Liver (tissue), 9 donors: ENCODE data around the gene LIPG. TPM values are rescaled to one million over a fixed set of nuclear protein-coding genes. Genes with fewer than 3 reads are reported as not detected.

Source experiments
- DNase-seq: peaks from one replicate; pipeline ENCODE4 v3.0.0-alpha.2; 2017; ENCODE audit warnings: low spot score
- H3K27ac ChIP-seq, 2 donors: one replicate each; pipeline ENCODE4 v1.7.0; 2013; ENCODE audit warnings: inconsistent platforms in 2 of 2, low read length in 2 of 2, control low read depth in 1 of 2, low read depth in 1 of 2, mild to moderate bottlenecking in 1 of 2
- H3K27me3 ChIP-seq, 4 donors: one replicate each; pipeline versions ENCODE4 v1.6.1 to v1.7.0; 2013; ENCODE audit warnings: low read length in 3 of 4, inconsistent platforms in 1 of 4, mild to moderate bottlenecking in 1 of 4, moderate library complexity in 1 of 4; ENCODE audit not compliant: control insufficient read depth in 4 of 4, insufficient read depth in 4 of 4
- H3K36me3 ChIP-seq, 4 donors: one replicate each; pipeline versions ENCODE4 v1.6.1 to v1.7.0; 2013; ENCODE audit warnings: low read length in 3 of 4, mild to moderate bottlenecking in 3 of 4, low read depth in 1 of 4, moderate library complexity in 1 of 4; ENCODE audit not compliant: control insufficient read depth in 4 of 4, insufficient read depth in 3 of 4
- H3K4me1 ChIP-seq, 4 donors: one replicate each; pipeline versions ENCODE4 v1.6.1 to v1.7.0; 2013; ENCODE audit warnings: low read length in 3 of 4, mild to moderate bottlenecking in 3 of 4, moderate library complexity in 1 of 4; ENCODE audit not compliant: control insufficient read depth in 4 of 4, insufficient read depth in 4 of 4
- H3K4me3 ChIP-seq, 3 donors: one replicate each; pipeline versions ENCODE4 v1.6.1 to v1.7.0; 2013; ENCODE audit warnings: low read length in 3 of 3, control low read depth in 1 of 3, low read depth in 1 of 3, mild to moderate bottlenecking in 1 of 3
- H3K9ac ChIP-seq, 2 donors: one replicate each; pipeline ENCODE4 v1.7.0; 2013; ENCODE audit warnings: low read length in 2 of 2, mild to moderate bottlenecking in 2 of 2, moderate library complexity in 2 of 2, control low read depth in 1 of 2, low read depth in 1 of 2
- H3K9me3 ChIP-seq, 4 donors: one replicate each; pipeline versions ENCODE4 v1.6.1 to v1.7.0; 2013; ENCODE audit warnings: low read length in 3 of 4; ENCODE audit not compliant: control insufficient read depth in 4 of 4
- EGR1 ChIP-seq, 2 donors: IDR thresholded peaks; 2 replicates each; pipeline ENCODE4 v1.6.1; 2016 to 2018; ENCODE audit warnings: antibody characterized with exemption in 2 of 2, low read depth in 2 of 2
- FOXA1 ChIP-seq: IDR thresholded peaks from 2 replicates; pipeline ENCODE4 v1.6.1; 2016; ENCODE audit warnings: antibody characterized with exemption
- FOXA2 ChIP-seq: IDR thresholded peaks from 2 replicates; pipeline ENCODE4 v1.6.1; 2016; ENCODE audit warnings: antibody characterized with exemption
- GABPA ChIP-seq, 2 donors: IDR thresholded peaks in 1 of 2; conservative IDR thresholded peaks in 1 of 2; 2 replicates each; pipeline ENCODE4 v1.6.1; 2016; ENCODE audit warnings: antibody characterized with exemption in 2 of 2, mild to moderate bottlenecking in 1 of 2, moderate library complexity in 1 of 2
- HNF4A ChIP-seq, 2 donors: conservative IDR thresholded peaks; 2 replicates each; pipeline ENCODE4 v1.6.1; 2016; ENCODE audit warnings: antibody characterized with exemption in 2 of 2, mild to moderate bottlenecking in 2 of 2
- HNF4G ChIP-seq: IDR thresholded peaks from 2 replicates; pipeline ENCODE4 v1.6.1; 2016; ENCODE audit warnings: antibody characterized with exemption
- JUND ChIP-seq, 2 donors: IDR thresholded peaks; 2 replicates each; pipeline ENCODE4 v1.6.1; 2016; ENCODE audit warnings: antibody characterized with exemption in 2 of 2
- NR2F2 ChIP-seq: IDR thresholded peaks from 2 replicates; pipeline ENCODE4 v1.6.1; 2016; ENCODE audit warnings: antibody characterized with exemption
- RAD21 ChIP-seq, 2 donors: IDR thresholded peaks; 2 replicates each; pipeline ENCODE4 v1.6.1; 2016; ENCODE audit warnings: antibody characterized with exemption in 2 of 2, mild to moderate bottlenecking in 2 of 2
- RXRA ChIP-seq, 2 donors: IDR thresholded peaks; 2 replicates each; pipeline ENCODE4 v1.6.1; 2017 to 2018; ENCODE audit warnings: antibody characterized with exemption in 2 of 2, mild to moderate bottlenecking in 1 of 2
- SP1 ChIP-seq: IDR thresholded peaks from 2 replicates; pipeline ENCODE4 v1.6.1; 2018; ENCODE audit warnings: antibody characterized with exemption, mild to moderate bottlenecking
- TAF1 ChIP-seq: conservative IDR thresholded peaks from 2 replicates; pipeline ENCODE4 v1.6.1; 2016; ENCODE audit warnings: antibody characterized with exemption, mild to moderate bottlenecking
- WGBS: extraction: QIAGEN DNeasy Blood & Tissue Kit; methylation state at CpG from one replicate; pipeline ENCODE4 v1.1.7; 2013; 5-methylcytosine and 5-hydroxymethylcytosine counted together
- polyA plus RNA-seq, 2 donors: library from polyadenylated mRNA; stranded (reverse) in 1 of 2; unstranded in 1 of 2; fragments of 200-250 nt in 1 of 2; fragments of >200 nt in 1 of 2; fragmentation: Nextera tagmentation in 1 of 2; extraction: Ambion mirVana in 1 of 2; gene quantifications; one replicate each; pipeline versions ENCODE4 v1.2.1 to v1.2.3, GENCODE V29; 2013 to 2015
- total RNA-seq, 2 donors: library from RNA; depleted of rRNA; stranded (reverse); fragments of >200 nt; gene quantifications; one replicate each; pipeline ENCODE4 v1.2.3, GENCODE V29; 2014
- TF ChIP-seq, protein P1 (sequence below): fragments of 150-350 bp; IDR thresholded peaks from 2 replicates; pipeline ENCODE4 v1.5.1; 2017; ENCODE audit warnings: improper control_type of control experiment, low read depth, low read length; ENCODE audit not compliant: missing input control
- TF ChIP-seq, protein P2 (sequence below): IDR thresholded peaks from 2 replicates; pipeline ENCODE4 v1.6.1; 2016; ENCODE audit warnings: antibody characterized with exemption, mild to moderate bottlenecking
- TF ChIP-seq, protein P3 (sequence below): IDR thresholded peaks from 2 replicates; pipeline ENCODE4 v1.6.1; 2016; ENCODE audit warnings: antibody characterized with exemption
- TF ChIP-seq, protein P4 (sequence below): IDR thresholded peaks from 2 replicates; pipeline ENCODE4 v1.6.1; 2016; ENCODE audit warnings: antibody characterized with exemption
- TF ChIP-seq, protein P5 (sequence below): IDR thresholded peaks from 2 replicates; pipeline ENCODE4 v1.6.1; 2016; ENCODE audit warnings: antibody characterized with exemption
- donor health status: healthy.
- donor health status: healthy.
- donor health status: healthy.
- donor health status: healthy.
- donor health status: healthy.

The LIPG gene
- total and polyA plus RNA-seq, 4 donors = 2.8 to 150 (median 39.7) TPM

DNA sequence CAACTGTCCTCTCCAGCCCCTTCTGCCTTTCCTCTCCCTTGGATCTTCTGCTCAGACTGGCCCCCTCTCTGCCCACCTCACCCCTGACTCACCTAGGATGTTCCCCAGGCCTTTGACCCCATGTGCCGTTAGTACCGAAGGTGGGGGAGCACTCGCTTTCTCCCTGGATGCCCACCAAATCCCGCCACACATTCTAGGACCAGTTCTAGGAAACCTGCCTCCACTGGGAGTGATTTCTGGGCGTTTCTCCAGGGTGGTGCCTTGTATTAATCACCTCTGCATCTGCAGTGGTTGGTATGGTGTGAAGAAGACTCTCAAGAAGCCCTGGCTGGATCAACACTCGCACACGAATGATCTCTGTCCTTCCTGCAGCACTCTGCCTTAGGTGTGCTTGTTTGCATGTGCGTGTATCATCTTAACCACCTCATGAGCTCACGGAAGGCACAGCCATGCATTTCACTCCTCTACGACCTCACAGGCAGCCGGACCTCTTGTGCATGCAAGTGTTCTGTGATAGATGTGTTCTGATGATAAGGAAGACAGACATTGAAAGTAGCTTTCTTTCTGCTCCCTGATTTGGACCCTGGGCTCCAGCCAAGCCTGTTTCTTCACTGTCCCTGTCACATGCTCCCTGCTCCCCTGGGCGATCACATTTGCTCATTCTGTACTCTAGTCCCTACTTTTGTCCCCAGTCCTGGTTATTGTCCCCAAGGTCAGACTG, 69.4 kb downstream of the LIPG start:
- Histone ChIP-seq H3K9me3 (no peaks in the 10 kb centered on the region), H3K4me3 (no peak overlapping the region), H3K36me3 (no peaks in the 10 kb centered on the region), H3K27ac (peak overlapping the region; percentile 29 to 80), H3K9ac (no peak overlapping the region), H3K27me3 (no peaks in the 10 kb centered on the region), H3K4me1 (peaks cover 23 to 41% (median 38%) of the 10 kb centered on the region in 4 donors)
- 55% methylated on average over 12 of the region's 12 CpGs for WGBS
- no peak for DNase-seq
- no peak for TF ChIP-seq HNF4G
- TF ChIP-seq EGR1 (IDR thresholded peaks at IDR 0.05; ENCODE audit: low read depth in 2 of 2) = no peak
- peak; percentile 43 to 82 for TF ChIP-seq RXRA (IDR thresholded peaks at IDR 0.05)
- TF ChIP-seq FOXA2 = no peak
- no peak for TF ChIP-seq GABPA (IDR thresholded peaks at IDR 0.05 in 1 of 2, conservative IDR thresholded peaks at IDR 0.05 in 1 of 2)
- TF ChIP-seq JUND (IDR thresholded peaks at IDR 0.05) = no peak
- TF ChIP-seq, protein P1, sequence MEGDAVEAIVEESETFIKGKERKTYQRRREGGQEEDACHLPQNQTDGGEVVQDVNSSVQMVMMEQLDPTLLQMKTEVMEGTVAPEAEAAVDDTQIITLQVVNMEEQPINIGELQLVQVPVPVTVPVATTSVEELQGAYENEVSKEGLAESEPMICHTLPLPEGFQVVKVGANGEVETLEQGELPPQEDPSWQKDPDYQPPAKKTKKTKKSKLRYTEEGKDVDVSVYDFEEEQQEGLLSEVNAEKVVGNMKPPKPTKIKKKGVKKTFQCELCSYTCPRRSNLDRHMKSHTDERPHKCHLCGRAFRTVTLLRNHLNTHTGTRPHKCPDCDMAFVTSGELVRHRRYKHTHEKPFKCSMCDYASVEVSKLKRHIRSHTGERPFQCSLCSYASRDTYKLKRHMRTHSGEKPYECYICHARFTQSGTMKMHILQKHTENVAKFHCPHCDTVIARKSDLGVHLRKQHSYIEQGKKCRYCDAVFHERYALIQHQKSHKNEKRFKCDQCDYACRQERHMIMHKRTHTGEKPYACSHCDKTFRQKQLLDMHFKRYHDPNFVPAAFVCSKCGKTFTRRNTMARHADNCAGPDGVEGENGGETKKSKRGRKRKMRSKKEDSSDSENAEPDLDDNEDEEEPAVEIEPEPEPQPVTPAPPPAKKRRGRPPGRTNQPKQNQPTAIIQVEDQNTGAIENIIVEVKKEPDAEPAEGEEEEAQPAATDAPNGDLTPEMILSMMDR = no peak
- TF ChIP-seq, protein P2, sequence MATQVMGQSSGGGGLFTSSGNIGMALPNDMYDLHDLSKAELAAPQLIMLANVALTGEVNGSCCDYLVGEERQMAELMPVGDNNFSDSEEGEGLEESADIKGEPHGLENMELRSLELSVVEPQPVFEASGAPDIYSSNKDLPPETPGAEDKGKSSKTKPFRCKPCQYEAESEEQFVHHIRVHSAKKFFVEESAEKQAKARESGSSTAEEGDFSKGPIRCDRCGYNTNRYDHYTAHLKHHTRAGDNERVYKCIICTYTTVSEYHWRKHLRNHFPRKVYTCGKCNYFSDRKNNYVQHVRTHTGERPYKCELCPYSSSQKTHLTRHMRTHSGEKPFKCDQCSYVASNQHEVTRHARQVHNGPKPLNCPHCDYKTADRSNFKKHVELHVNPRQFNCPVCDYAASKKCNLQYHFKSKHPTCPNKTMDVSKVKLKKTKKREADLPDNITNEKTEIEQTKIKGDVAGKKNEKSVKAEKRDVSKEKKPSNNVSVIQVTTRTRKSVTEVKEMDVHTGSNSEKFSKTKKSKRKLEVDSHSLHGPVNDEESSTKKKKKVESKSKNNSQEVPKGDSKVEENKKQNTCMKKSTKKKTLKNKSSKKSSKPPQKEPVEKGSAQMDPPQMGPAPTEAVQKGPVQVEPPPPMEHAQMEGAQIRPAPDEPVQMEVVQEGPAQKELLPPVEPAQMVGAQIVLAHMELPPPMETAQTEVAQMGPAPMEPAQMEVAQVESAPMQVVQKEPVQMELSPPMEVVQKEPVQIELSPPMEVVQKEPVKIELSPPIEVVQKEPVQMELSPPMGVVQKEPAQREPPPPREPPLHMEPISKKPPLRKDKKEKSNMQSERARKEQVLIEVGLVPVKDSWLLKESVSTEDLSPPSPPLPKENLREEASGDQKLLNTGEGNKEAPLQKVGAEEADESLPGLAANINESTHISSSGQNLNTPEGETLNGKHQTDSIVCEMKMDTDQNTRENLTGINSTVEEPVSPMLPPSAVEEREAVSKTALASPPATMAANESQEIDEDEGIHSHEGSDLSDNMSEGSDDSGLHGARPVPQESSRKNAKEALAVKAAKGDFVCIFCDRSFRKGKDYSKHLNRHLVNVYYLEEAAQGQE = no peak
- no peak for TF ChIP-seq NR2F2
- peak; percentile 23 to 32 for TF ChIP-seq RAD21 (IDR thresholded peaks at IDR 0.05)
- peak; percentile 64 for TF ChIP-seq SP1
- TF ChIP-seq, protein P3, sequence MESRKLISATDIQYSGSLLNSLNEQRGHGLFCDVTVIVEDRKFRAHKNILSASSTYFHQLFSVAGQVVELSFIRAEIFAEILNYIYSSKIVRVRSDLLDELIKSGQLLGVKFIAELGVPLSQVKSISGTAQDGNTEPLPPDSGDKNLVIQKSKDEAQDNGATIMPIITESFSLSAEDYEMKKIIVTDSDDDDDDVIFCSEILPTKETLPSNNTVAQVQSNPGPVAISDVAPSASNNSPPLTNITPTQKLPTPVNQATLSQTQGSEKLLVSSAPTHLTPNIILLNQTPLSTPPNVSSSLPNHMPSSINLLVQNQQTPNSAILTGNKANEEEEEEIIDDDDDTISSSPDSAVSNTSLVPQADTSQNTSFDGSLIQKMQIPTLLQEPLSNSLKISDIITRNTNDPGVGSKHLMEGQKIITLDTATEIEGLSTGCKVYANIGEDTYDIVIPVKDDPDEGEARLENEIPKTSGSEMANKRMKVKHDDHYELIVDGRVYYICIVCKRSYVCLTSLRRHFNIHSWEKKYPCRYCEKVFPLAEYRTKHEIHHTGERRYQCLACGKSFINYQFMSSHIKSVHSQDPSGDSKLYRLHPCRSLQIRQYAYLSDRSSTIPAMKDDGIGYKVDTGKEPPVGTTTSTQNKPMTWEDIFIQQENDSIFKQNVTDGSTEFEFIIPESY = no peak
- TF ChIP-seq, protein P4, sequence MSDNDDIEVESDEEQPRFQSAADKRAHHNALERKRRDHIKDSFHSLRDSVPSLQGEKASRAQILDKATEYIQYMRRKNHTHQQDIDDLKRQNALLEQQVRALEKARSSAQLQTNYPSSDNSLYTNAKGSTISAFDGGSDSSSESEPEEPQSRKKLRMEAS = no peak
- peak; percentile 79 to 80 for TF ChIP-seq HNF4A (conservative IDR thresholded peaks at IDR 0.05)
- no peak for TF ChIP-seq FOXA1

DNA sequence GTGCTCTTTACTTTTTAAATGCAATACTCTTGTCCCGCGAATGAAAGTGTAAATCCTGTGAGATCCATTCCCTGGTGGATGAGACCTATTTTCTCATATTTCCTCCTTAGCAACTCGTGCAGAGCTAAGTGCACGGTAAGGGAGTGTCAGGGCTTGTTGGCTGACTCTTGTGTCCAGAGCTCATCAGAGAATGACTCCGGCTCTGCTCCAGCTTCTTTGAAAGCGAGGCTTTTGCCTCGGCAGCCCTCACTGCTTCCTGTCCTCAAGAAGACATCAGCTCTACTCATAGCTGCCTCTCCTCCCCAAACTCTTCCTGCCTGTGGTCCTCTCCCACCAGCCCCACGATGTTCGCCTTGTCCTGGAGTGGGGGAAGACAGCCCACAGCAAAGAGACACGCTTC, 70.7 kb downstream of the LIPG start:
- Histone ChIP-seq H3K27me3 (no peaks in the 10 kb centered on the region), H3K4me1 (peaks cover 23 to 42% (median 36%) of the 10 kb centered on the region in 4 donors), H3K9me3 (no peaks in the 10 kb centered on the region), H3K9ac (no peak overlapping the region), H3K4me3 (no peak overlapping the region), H3K27ac (no peak overlapping the region), H3K36me3 (no peaks in the 10 kb centered on the region)
- no peak for DNase-seq
- TF ChIP-seq JUND (IDR thresholded peaks at IDR 0.05) (no peak), TAF1 (no peak), RAD21 (IDR thresholded peaks at IDR 0.05) (no peak), FOXA2 (no peak), GABPA (IDR thresholded peaks at IDR 0.05 in 1 of 2, conservative IDR thresholded peaks at IDR 0.05 in 1 of 2) (no peak)
- TF ChIP-seq, protein P1 = no peak
- TF ChIP-seq, protein P4 = no peak
- TF ChIP-seq, protein P3 = no peak
- TF ChIP-seq, protein P5, sequence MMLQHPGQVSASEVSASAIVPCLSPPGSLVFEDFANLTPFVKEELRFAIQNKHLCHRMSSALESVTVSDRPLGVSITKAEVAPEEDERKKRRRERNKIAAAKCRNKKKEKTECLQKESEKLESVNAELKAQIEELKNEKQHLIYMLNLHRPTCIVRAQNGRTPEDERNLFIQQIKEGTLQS = no peak
- 85% methylated on average over 10 of the region's 10 CpGs for WGBS
